GM12873 (cell line): Measurements from ENCODE around the gene BAG3.

ENCODE experiments used
- TF ChIP-seq, protein P1 (sequence below): IDR thresholded peaks from 2 replicates; pipeline ENCODE4 v1.5.1; 2012; ENCODE audit warnings: low read depth, mild to moderate bottlenecking, moderate library complexity, low read length, control low read depth; ENCODE audit not compliant: insufficient read depth; ENCODE audit errors: missing control alignments

BAG3 gene

GRCh38 chr10:119677126-119677525 is 25.9 kb downstream of the BAG3 start:
- TF ChIP-seq, protein P1, sequence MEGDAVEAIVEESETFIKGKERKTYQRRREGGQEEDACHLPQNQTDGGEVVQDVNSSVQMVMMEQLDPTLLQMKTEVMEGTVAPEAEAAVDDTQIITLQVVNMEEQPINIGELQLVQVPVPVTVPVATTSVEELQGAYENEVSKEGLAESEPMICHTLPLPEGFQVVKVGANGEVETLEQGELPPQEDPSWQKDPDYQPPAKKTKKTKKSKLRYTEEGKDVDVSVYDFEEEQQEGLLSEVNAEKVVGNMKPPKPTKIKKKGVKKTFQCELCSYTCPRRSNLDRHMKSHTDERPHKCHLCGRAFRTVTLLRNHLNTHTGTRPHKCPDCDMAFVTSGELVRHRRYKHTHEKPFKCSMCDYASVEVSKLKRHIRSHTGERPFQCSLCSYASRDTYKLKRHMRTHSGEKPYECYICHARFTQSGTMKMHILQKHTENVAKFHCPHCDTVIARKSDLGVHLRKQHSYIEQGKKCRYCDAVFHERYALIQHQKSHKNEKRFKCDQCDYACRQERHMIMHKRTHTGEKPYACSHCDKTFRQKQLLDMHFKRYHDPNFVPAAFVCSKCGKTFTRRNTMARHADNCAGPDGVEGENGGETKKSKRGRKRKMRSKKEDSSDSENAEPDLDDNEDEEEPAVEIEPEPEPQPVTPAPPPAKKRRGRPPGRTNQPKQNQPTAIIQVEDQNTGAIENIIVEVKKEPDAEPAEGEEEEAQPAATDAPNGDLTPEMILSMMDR = no peak

GRCh38 chr10:119677904-119678755 is 26.9 kb downstream of the BAG3 start:
- TF ChIP-seq, protein P1 = no peak

DNA sequence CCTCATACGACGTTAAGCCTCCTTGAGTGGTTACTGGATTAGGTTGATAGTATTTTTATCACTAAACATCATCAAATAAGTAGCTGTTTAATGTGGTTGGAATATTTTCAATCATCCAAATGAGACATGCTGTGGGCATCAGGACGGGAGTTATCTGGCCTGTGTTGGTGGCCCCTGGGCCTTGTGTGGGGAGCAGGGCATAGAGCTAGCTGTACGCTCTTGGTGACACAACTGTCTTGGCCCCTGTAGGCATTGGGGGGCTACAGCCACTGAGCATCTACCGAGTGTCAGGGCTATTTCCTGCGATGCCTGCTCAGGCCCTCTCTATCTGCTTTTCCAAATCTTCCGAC is 28.3 kb downstream of the BAG3 start:
- TF ChIP-seq, protein P1 = no peak

DNA sequence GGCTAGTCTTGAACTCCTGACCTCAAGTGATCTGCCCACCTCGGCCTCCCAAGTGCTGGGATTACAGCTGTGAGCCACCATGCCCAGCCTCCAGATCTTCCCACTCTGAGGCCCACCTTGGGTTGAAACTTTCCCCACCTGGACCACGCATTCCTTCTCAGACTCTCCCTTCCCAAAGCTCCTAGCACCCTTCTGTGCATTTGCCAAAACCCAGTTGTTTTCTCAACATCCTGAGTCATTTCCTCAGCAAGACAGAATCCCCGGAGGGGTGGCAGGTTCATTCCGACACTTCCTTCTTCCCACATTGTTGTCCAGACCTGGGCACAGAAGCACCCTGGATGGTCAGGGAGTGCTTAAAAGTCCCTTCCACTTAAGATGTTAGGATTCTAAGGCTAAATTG is 28.9 kb downstream of the BAG3 start:
- TF ChIP-seq, protein P1 = no peak

DNA sequence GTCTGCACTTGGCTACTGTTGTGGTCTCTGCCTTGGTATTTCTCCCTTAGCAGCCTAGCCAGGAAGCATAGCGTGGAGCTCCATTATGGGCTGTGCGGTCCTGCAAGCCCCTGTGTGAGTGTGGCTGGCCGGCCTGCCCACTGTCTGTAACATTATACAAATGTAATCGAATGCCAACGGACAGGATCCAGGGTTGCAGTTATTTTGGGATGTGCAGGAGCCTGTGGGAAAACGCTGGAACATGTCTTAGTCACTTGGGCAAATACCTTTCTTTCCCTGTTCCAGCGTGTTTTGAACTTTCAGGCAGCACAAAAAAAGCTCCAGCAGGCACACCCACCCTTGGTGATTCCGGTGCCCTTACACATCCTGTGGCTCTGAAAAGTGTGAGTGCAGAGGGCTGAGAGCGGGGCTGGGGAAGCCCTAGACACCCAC is 29.5 kb downstream of the BAG3 start:
- TF ChIP-seq, protein P1 = no peak

GRCh38 chr10:119686465-119687191 is 35.4 kb downstream of the BAG3 start:
- TF ChIP-seq, protein P1 = peak; percentile 91
